ENCODE data around the gene STK32C. TPM values are rescaled to one million over a fixed set of nuclear protein-coding genes. Genes with fewer than 3 reads are reported as not detected.

The STK32C gene
- total RNA-seq, 1 experiment from 2014 or later, result 16.5 TPM

DNA sequence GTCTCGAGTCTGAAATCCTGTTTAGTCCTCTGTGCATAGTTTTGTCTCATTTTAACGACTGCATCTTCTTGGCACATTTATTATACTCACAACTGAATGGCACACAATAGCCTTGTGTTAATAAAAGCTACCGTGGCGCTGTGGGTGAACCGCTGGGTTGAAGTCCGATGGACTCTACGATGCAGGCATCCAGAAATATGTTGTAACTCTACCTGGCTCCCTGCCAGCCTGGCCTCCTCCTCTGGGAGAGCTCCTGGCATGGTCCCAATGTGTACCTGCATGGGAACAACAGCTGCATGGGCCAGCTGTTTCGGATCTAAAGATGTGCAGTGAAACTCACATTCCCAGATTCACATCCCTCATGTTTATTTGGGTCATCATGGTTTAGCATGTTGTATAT is 124.7 kb downstream of the STK32C start:
- Histone ChIP-seq H3K4me3 (ENCODE audit: low read depth, low read length, poor library complexity, severe bottlenecking) (no peak overlapping the region), H3K36me3 (ENCODE audit: insufficient read depth, low read length, poor library complexity, severe bottlenecking) (no peaks in the 10 kb centered on the region), H3K4me1 (ENCODE audit: insufficient read depth, low read length, poor library complexity, severe bottlenecking) (peaks cover 8% of the 10 kb centered on the region), H3K27ac (ENCODE audit: low read depth, low read length, poor library complexity, severe bottlenecking) (no peak overlapping the region), H3K27me3 (replicated peaks; ENCODE audit: insufficient read depth, low read depth, low read length, poor library complexity) (peaks cover 46% of the 10 kb centered on the region), H3K9me3 (ENCODE audit: low read depth, low read length, poor library complexity, severe bottlenecking) (no peaks in the 10 kb centered on the region)
- no peak for DNase-seq (ENCODE audit: low spot score)
- CTCF ChIA-PET, result no interaction called here
- BruUV-seq (replicated peaks), result no TSS peak
- TF ChIP-seq EZH2 (IDR thresholded peaks at IDR 0.05; ENCODE audit: borderline replicate concordance, low read depth, low read length, poor library complexity, severe bottlenecking), result no peak
- TF ChIP-seq, protein P1, sequence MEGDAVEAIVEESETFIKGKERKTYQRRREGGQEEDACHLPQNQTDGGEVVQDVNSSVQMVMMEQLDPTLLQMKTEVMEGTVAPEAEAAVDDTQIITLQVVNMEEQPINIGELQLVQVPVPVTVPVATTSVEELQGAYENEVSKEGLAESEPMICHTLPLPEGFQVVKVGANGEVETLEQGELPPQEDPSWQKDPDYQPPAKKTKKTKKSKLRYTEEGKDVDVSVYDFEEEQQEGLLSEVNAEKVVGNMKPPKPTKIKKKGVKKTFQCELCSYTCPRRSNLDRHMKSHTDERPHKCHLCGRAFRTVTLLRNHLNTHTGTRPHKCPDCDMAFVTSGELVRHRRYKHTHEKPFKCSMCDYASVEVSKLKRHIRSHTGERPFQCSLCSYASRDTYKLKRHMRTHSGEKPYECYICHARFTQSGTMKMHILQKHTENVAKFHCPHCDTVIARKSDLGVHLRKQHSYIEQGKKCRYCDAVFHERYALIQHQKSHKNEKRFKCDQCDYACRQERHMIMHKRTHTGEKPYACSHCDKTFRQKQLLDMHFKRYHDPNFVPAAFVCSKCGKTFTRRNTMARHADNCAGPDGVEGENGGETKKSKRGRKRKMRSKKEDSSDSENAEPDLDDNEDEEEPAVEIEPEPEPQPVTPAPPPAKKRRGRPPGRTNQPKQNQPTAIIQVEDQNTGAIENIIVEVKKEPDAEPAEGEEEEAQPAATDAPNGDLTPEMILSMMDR (conservative IDR thresholded peaks at IDR 0.05; ENCODE audit: low read depth, low read length), result no peak
- POLR2A ChIA-PET (ENCODE audit: low non-redundant PET), result no interaction called here
- intact Hi-C loops (cut with micrococcal nuclease; ENCODE audit: unreplicated experiment), result no loop called here

DNA sequence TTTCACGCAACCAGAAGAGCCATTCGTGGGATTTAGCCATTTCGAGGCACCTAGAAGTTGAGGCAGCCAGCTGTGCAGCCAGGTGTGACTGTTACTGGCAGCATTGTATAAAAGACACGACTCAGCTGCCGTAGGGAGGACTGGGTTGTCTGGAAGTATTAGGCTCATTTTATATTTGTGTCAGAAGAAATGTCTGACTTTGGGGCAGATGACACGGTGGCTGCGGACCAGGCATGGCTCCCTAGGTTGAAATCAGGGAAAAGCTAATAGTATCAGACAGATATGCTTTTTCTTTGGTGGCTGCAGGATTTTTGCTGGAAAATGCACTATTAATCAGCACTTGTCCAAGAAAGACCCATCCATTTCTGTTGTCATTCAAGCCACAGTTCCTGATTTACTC is 125.2 kb downstream of the STK32C start:
- CTCF ChIA-PET, result no interaction called here
- peaks cover 6% of the 10 kb centered on the region for H3K4me1 ChIP-seq (ENCODE audit: insufficient read depth, low read length, poor library complexity, severe bottlenecking)
- BruUV-seq (replicated peaks), result no TSS peak
- intact Hi-C loops (cut with micrococcal nuclease; ENCODE audit: unreplicated experiment), result no loop called here
- no peaks in the 10 kb centered on the region for H3K9me3 ChIP-seq (ENCODE audit: low read depth, low read length, poor library complexity, severe bottlenecking)
- no peak for TF ChIP-seq EZH2 (IDR thresholded peaks at IDR 0.05; ENCODE audit: borderline replicate concordance, low read depth, low read length, poor library complexity, severe bottlenecking)
- TF ChIP-seq, protein P1 (conservative IDR thresholded peaks at IDR 0.05; ENCODE audit: low read depth, low read length), result no peak
- POLR2A ChIA-PET (ENCODE audit: low non-redundant PET), result no interaction called here
- peaks cover 41% of the 10 kb centered on the region for H3K27me3 ChIP-seq (replicated peaks; ENCODE audit: insufficient read depth, low read depth, low read length, poor library complexity)
- no peak overlapping the region for H3K4me3 ChIP-seq (ENCODE audit: low read depth, low read length, poor library complexity, severe bottlenecking)
- no peak for DNase-seq (ENCODE audit: low spot score)
- H3K27ac ChIP-seq (ENCODE audit: low read depth, low read length, poor library complexity, severe bottlenecking), result no peak overlapping the region
- H3K36me3 ChIP-seq (ENCODE audit: insufficient read depth, low read length, poor library complexity, severe bottlenecking), result no peaks in the 10 kb centered on the region

DNA sequence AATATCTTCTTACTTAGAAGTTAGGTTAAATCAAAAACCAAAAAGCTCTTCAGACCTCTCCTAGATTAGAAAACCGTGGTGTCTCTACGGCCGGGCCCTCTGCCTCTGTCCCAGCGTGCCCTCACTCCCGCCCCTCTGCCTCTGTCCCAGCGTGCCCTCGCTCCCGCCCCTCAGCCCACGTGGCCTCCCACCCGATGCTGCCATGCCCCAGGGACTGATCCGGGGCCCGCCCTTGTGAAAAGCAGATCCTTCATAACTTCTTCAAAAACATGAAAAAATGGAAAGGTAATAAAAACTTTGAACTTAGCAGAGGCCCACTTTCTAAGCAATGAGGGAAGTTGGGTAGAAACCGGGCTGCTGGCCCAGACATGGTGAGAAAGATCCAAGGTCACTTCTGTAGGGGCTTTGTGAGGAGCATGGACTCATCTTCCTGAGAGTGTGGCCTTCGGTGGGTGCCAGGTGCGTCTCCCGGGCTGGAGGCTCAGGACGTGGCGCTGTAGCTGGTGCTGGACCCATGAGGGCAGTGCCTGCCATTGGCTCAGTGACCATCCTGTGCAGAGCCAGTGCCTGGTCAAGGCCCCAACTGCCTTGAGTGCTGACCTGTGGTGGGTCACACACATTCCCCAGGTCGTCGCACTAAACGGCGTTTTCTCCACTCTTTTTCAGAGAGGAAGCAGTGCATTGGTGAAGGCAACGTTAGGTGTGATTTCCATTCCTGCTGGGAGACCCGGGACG is 125.9 kb downstream of the STK32C start:
- H3K27ac ChIP-seq (ENCODE audit: low read depth, low read length, poor library complexity, severe bottlenecking), result no peak overlapping the region
- peaks cover 42% of the 10 kb centered on the region for H3K27me3 ChIP-seq (replicated peaks; ENCODE audit: insufficient read depth, low read depth, low read length, poor library complexity)
- CTCF ChIA-PET, result no interaction called here
- no peaks in the 10 kb centered on the region for H3K9me3 ChIP-seq (ENCODE audit: low read depth, low read length, poor library complexity, severe bottlenecking)
- H3K36me3 ChIP-seq (ENCODE audit: insufficient read depth, low read length, poor library complexity, severe bottlenecking), result no peaks in the 10 kb centered on the region
- POLR2A ChIA-PET (ENCODE audit: low non-redundant PET), result no interaction called here
- H3K4me3 ChIP-seq (ENCODE audit: low read depth, low read length, poor library complexity, severe bottlenecking), result no peak overlapping the region
- intact Hi-C loops (cut with micrococcal nuclease; ENCODE audit: unreplicated experiment), result no loop called here
- TF ChIP-seq, protein P1 (conservative IDR thresholded peaks at IDR 0.05; ENCODE audit: low read depth, low read length), result no peak
- no peak for TF ChIP-seq EZH2 (IDR thresholded peaks at IDR 0.05; ENCODE audit: borderline replicate concordance, low read depth, low read length, poor library complexity, severe bottlenecking)
- no TSS peak for BruUV-seq (replicated peaks)
- peaks cover 6% of the 10 kb centered on the region for H3K4me1 ChIP-seq (ENCODE audit: insufficient read depth, low read length, poor library complexity, severe bottlenecking)
- no peak for DNase-seq (ENCODE audit: low spot score)

All from A673 (cell line).